ENCODE data around the gene PHLPP1. TPM values are rescaled to one million over a fixed set of nuclear protein-coding genes. Genes with fewer than 3 reads are reported as not detected.

Gene PHLPP1

DNA sequence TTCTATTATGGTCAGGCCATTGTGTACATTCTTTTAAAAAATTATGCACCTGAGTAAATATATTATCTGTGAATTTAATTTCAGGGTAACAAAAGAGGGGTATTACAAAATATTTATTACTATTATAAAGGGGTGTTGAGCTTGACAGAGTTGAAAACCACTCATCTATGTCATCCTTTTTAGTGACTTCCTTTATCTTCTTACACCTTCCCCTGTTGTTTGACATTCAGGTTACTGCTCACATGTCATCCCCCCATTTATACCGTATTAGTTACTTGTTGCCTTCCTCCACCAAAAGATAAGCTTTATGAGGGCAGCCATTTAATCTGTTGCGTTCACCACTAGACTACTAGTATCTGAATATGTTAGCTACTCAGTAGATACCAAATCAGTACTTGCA lies 313.0 kb downstream of the PHLPP1 start:
- Histone ChIP-seq H3K14ac (ENCODE audit: low read length) (no peak overlapping the region), H3K27ac (replicated peaks; ENCODE audit: low read length) (no peak overlapping the region), H3K4me3 (ENCODE audit: low read length in 2 of 2) (no peak overlapping the region), H3K27me3 (ENCODE audit: control insufficient read depth in 3 of 3, insufficient read depth in 3 of 3, low read depth in 1 of 3, low read length in 3 of 3) (no peaks in the 10 kb centered on the region), H4K8ac (ENCODE audit: low read depth, low read length) (no peak overlapping the region), H3K9me3 (replicated peaks in 1 of 2; ENCODE audit: control insufficient read depth in 2 of 2, insufficient read depth in 1 of 2, low read depth in 1 of 2, low read length in 2 of 2) (no peaks in the 10 kb centered on the region), H3K4me1 (ENCODE audit: control insufficient read depth in 2 of 2, insufficient read depth in 1 of 2, low read depth in 1 of 2, low read length in 2 of 2) (no peaks in the 10 kb centered on the region), H3K79me1 (ENCODE audit: low read depth, low read length) (no peaks in the 10 kb centered on the region), H2BK15ac (ENCODE audit: low read length) (no peak overlapping the region), H2BK12ac (ENCODE audit: low read length) (no peak overlapping the region), H4K91ac (ENCODE audit: low read depth, low read length, poor library complexity) (no peak overlapping the region), H3K18ac (ENCODE audit: low read length) (no peak overlapping the region), H2AFZ (ENCODE audit: low read length) (no peak overlapping the region), H2BK5ac (ENCODE audit: low read length) (no peak overlapping the region), H3K36me3 (replicated peaks in 1 of 2; ENCODE audit: control insufficient read depth in 2 of 2, insufficient read depth in 2 of 2, low read length in 2 of 2) (no peaks in the 10 kb centered on the region), H3K4ac (ENCODE audit: low read length) (no peak overlapping the region), H2BK120ac (ENCODE audit: low read depth, low read length) (no peak overlapping the region), H3K4me2 (ENCODE audit: insufficient read depth, low read length, poor library complexity, severe bottlenecking) (no peak overlapping the region), H2AK5ac (ENCODE audit: low read depth, low read length) (no peak overlapping the region), H3K23ac (ENCODE audit: low read depth, low read length, poor library complexity) (no peak overlapping the region), H3K9ac (ENCODE audit: low read depth, low read length, poor library complexity) (no peak overlapping the region)
- DNase-seq (ENCODE audit: low spot score), result no peak
- no CpG with 5 or more reads among the region's 2 CpGs for WGBS, 2 donors (ENCODE audit: extremely low coverage in 2 of 2, insufficient read length in 2 of 2, insufficient replicate concordance in 1 of 2)

Small RNA genes lying within 50 kb of the gene (small RNA-seq; reads per million reads assigned to genes)
- gene RNU6-142P (ENCODE audit: insufficient read depth), result not detected

Measured in neuronal stem cell (in vitro differentiated cells).